GM12878 (cell line): ENCODE results near the gene CREBZF. TPM values are rescaled to one million over a fixed set of nuclear protein-coding genes. Genes with fewer than 3 reads are reported as not detected.
A peak's percentile ranks its signal among the peaks of the same experiment; 100 is the strongest.
"Not testable (repeated sequence)": the region's sequence is repeated elsewhere in the genome, so short reads cannot be mapped to it uniquely, and the experiment has no call there.

ENCODE experiments used
- ATAC-seq: fragments of 200-7000 bp; cut with Tn5 transposase; 3 replicates; pipeline ENCODE4 v1.9.1; 2020; ENCODE audit warnings: mild to moderate bottlenecking, moderate library complexity
- BruUV-seq: library from RNA; stranded (reverse); fragments of 400-500 nt; replicated peaks from 2 replicates; lab custom pipeline; 2021; lab: Mats Ljungman, UMichigan
- CTCF ChIA-PET: fragments of 300-600 bp; sonication (Branson Sonifier 250); formaldehyde crosslinking; extraction: SDS; loops from one replicate; lab custom pipeline; 2021; ENCODE audit warnings: inconsistent platforms; lab: Yijun Ruan, JAX
- POLR2A ChIA-PET: fragments of 350-600 bp; formaldehyde crosslinking; extraction: SDS; loops from one replicate; lab custom pipeline; 2021; ENCODE audit warnings: inconsistent platforms; lab: Charles Lee
- RAD21 ChIA-PET: fragments of 300-600 bp; sonication (Branson Sonifier 250); formaldehyde crosslinking; loops from one replicate; lab custom pipeline; 2023; ENCODE audit warnings: antibody characterized with exemption; ENCODE audit not compliant: unreplicated experiment; lab: Charles Lee
- SMC1A ChIA-PET: fragments of 300-600 bp; sonication (Branson Sonifier 250); formaldehyde crosslinking; loops from one replicate; lab custom pipeline; 2023; ENCODE audit not compliant: unreplicated experiment, uncharacterized antibody; lab: Charles Lee
- DNase-seq: peaks from one replicate; pipeline ENCODE4 v3.0.0-alpha.2; 2011; ENCODE audit warnings: low read depth, low spot score
- FAIRE-seq: peaks from 3 replicates; lab custom pipeline; 2011; peaks lifted over from hg19 to GRCh38; lab: Jason Lieb, UNC
- H2AFZ ChIP-seq: 2 replicates; pipeline ENCODE4 v1.6.0; 2011; ENCODE audit warnings: low read depth, low read length, control low read depth; ENCODE audit not compliant: control insufficient read depth
- H3K27ac ChIP-seq: 2 replicates; pipeline ENCODE4 v1.5.1; 2011; ENCODE audit warnings: control low read depth; ENCODE audit not compliant: control insufficient read depth, insufficient read depth
- H3K27me3 ChIP-seq, 2 experiments: replicated peaks in 1 of 2; 2 replicates each; pipeline versions ENCODE4 v1.6.0 to v1.6.1; 2011; ENCODE audit warnings: low read length in 1 of 2; ENCODE audit not compliant: control insufficient read depth in 2 of 2, insufficient read depth in 2 of 2
- H3K36me3 ChIP-seq, 2 experiments: 2 replicates each; pipeline ENCODE4 v1.5.1; 2011; ENCODE audit warnings: low read length in 1 of 2; ENCODE audit not compliant: control insufficient read depth in 2 of 2, insufficient read depth in 2 of 2
- H3K4me1 ChIP-seq: 2 replicates; pipeline ENCODE4 v1.6.1; 2011; ENCODE audit warnings: mild to moderate bottlenecking, low read length, moderate library complexity, mixed read lengths; ENCODE audit not compliant: control insufficient read depth, insufficient read depth
- H3K4me2 ChIP-seq: 2 replicates; pipeline ENCODE4 v1.6.0; 2011; ENCODE audit warnings: control low read depth; ENCODE audit not compliant: control insufficient read depth, insufficient read depth
- H3K4me3 ChIP-seq: fragments of 200-600 bp; sonication (generic); 2 replicates; pipeline ENCODE4 v1.5.1; 2016
- H3K79me2 ChIP-seq: 2 replicates; pipeline ENCODE4 v1.6.0; 2011; ENCODE audit warnings: low read length; ENCODE audit not compliant: control insufficient read depth, insufficient read depth
- H3K9ac ChIP-seq: 2 replicates; pipeline ENCODE4 v1.8.0; 2011; ENCODE audit warnings: low read length, control low read depth, mixed read lengths; ENCODE audit not compliant: control insufficient read depth, insufficient read depth
- H3K9me3 ChIP-seq: replicated peaks from 3 replicates; pipeline ENCODE4 v1.5.1; 2011; ENCODE audit warnings: mild to moderate bottlenecking, low read length; ENCODE audit not compliant: control insufficient read depth, insufficient read depth
- H4K20me1 ChIP-seq: 2 replicates; pipeline ENCODE4 v1.6.0; 2011; ENCODE audit not compliant: control insufficient read depth, insufficient read depth
- MLLT1 ChIP-seq: fragments of 450-650 bp; IDR thresholded peaks from 2 replicates; pipeline ENCODE4 v1.6.1; 2016; ENCODE audit warnings: mild to moderate bottlenecking
- SPI1 ChIP-seq: IDR thresholded peaks from 2 replicates; pipeline ENCODE4 v1.6.1; 2011; ENCODE audit warnings: low read depth, mild to moderate bottlenecking, low read length, moderate library complexity, borderline replicate concordance; ENCODE audit not compliant: insufficient read depth
- WGBS: methylation state at CpG from one replicate; pipeline ENCODE4 v1.1.6; 2016; ENCODE audit warnings: low lambda C conversion rate; ENCODE audit not compliant: insufficient replicate concordance, insufficient coverage; ENCODE audit errors: missing lambda C conversion rate; 5-methylcytosine and 5-hydroxymethylcytosine counted together
- in situ Hi-C: fragments of 300-500 bp; cut with MboI; formaldehyde crosslinking; loops from 9 replicates; pipeline ENCODE4 v1.14.3; 2018; ENCODE audit warnings: mixed read lengths
- intact Hi-C: fragments of 100-400 bp; cut with micrococcal nuclease; formaldehyde crosslinking; loops from one replicate; pipeline ENCODE4 v1.14.2; 2022; ENCODE audit not compliant: unreplicated experiment
- polyA plus RNA-seq, 11 experiments: library from polyadenylated mRNA; depleted of rRNA in 4 of 11; unstranded in 6 of 11; stranded (reverse) in 5 of 11; fragments of >200 nt; fragmentation: Nextera tagmentation in 4 of 11; fragmentation: Illumina TruSeq in 1 of 11; extraction: Ambion mirVana in 4 of 11; extraction: Trizol in 1 of 11; gene quantifications; 1 replicate in 1 of 11; 2 replicates in 10 of 11; pipeline versions ENCODE4 v1.2.1 to v1.2.3, GENCODE V29; 2011 to 2016; ENCODE audit warnings: inconsistent platforms in 2 of 11, missing spikeins in 2 of 11, low read depth in 1 of 11
- total RNA-seq, 4 experiments: library from RNA; depleted of rRNA in 3 of 4; stranded (reverse); fragments of >200 nt in 3 of 4; fragmentation: Illumina TruSeq in 1 of 4; extraction: Trizol in 1 of 4; gene quantifications; 2 replicates each; pipeline versions ENCODE4 v1.2.1 to v1.2.3, GENCODE V29; 2013 to 2021

The CREBZF gene
- total and polyA plus RNA-seq, 10 of the 15 experiments (the other 5 are each of a cell fraction or from before 2014, with no cell fraction given) = 11.1 to 51.2 (median 34.1) TPM

GRCh38 chr11:85672105-85672902, 7.4 kb upstream of the CREBZF start:
- POLR2A ChIA-PET = no interaction called here
- Histone ChIP-seq H3K27ac (no peak overlapping the region), H3K4me3 (no peak overlapping the region), H3K27me3 (0 out of 4 replicates have a peak, but pooled peaks cover 0 to 2% of the 10 kb centered on the region in 2 experiments), H3K79me2 (no peaks in the 10 kb centered on the region), H2AFZ (no peak overlapping the region), H3K9me3 (no peaks in the 10 kb centered on the region), H4K20me1 (no peaks in the 10 kb centered on the region), H3K4me1 (no peaks in the 10 kb centered on the region), H3K36me3 (no peaks in the 10 kb centered on the region), H3K9ac (no peak overlapping the region), H3K4me2 (no peak overlapping the region)
- RAD21 ChIA-PET = no interaction called here
- FAIRE-seq (no peak), DNase-seq (no peak), ATAC-seq (peak; percentile 42; the same call in 2 of the 3 replicates)
- whole genome bisulfite sequencing = 34% methylated on average over 8 of the region's 8 CpGs
- intact Hi-C loops (no loop called here), in situ Hi-C loops (no loop called here)
- CTCF ChIA-PET = no interaction called here
- no TSS peak for BruUV-seq
- peak; percentile 69 for TF ChIP-seq SPI1
- TF ChIP-seq MLLT1 = no peak
- SMC1A ChIA-PET = no interaction called here

- H3K27ac ChIP-seq, H3K27me3 ChIP-seq, RAD21 ChIA-PET, H3K4me1 ChIP-seq, H3K4me2 ChIP-seq, in situ Hi-C loops, H2AFZ ChIP-seq, H3K4me3 ChIP-seq, H3K9me3 ChIP-seq, DNase-seq, POLR2A ChIA-PET, H3K9ac ChIP-seq, H3K79me2 ChIP-seq, ATAC-seq, FAIRE-seq, H4K20me1 ChIP-seq, CTCF ChIA-PET, intact Hi-C loops, BruUV-seq, H3K36me3 ChIP-seq: not testable (repeated sequence)
- SMC1A ChIA-PET = interaction anchor here (1.6 kb wide), 1 partner anchor 24 kb away, joined by 4 read pairs; the partner anchor contains the start of gene TMEM126A
These were observed 6.2 kb upstream of the CREBZF start for GRCh38 chr11:85670949-85671663.
